Bronchial epithelial cell (primary cell): Measurements from ENCODE around the gene COL23A1. TPM values are rescaled to one million over a fixed set of nuclear protein-coding genes. Genes with fewer than 3 reads are reported as not detected.

Experiments used
- DNase-seq: peaks from one replicate; pipeline ENCODE4 v3.0.0-alpha.2; 2010; ENCODE audit warnings: low read depth
- FAIRE-seq: peaks from 2 replicates; lab custom pipeline; 2011; peaks lifted over from hg19 to GRCh38; lab: Jason Lieb, UNC
- H3K27me3 ChIP-seq: 2 replicates; pipeline ENCODE4 v1.5.1; 2011; ENCODE audit warnings: low read length; ENCODE audit not compliant: control insufficient read depth, insufficient read depth
- H3K36me3 ChIP-seq: 2 replicates; pipeline ENCODE4 v1.5.1; 2011; ENCODE audit warnings: low read length; ENCODE audit not compliant: control insufficient read depth, insufficient read depth
- H3K4me3 ChIP-seq: 2 replicates; pipeline ENCODE4 v1.5.1; 2011; ENCODE audit warnings: mild to moderate bottlenecking, low read depth, low read length, control low read depth
- CTCF ChIP-seq: IDR thresholded peaks from 2 replicates; pipeline ENCODE4 v1.5.1; 2011; ENCODE audit warnings: mild to moderate bottlenecking, moderate library complexity, low read length, control low read depth, inconsistent platforms; ENCODE audit not compliant: insufficient read depth, severe bottlenecking
- total RNA-seq: library from RNA; depleted of rRNA; stranded (reverse); fragments of >200 nt; gene quantifications from 2 replicates; pipeline ENCODE4 v1.2.1, GENCODE V29; 2014

The COL23A1 gene
- total RNA-seq, 1 donor from 2014 or later, result 0.26 TPM

GRCh38 chr5:178376921-178377582, 213.1 kb downstream of the COL23A1 start:
- TF ChIP-seq CTCF, result no peak
- FAIRE-seq, result no peak
- Histone ChIP-seq H3K4me3 (no peak overlapping the region), H3K27me3 (no peaks in the 10 kb centered on the region), H3K36me3 (no peaks in the 10 kb centered on the region)
- no peak for DNase-seq

GRCh38 chr5:178375348-178375747, 214.8 kb downstream of the COL23A1 start:
- FAIRE-seq (no peak), DNase-seq (no peak)
- H3K27me3 ChIP-seq, result no peaks in the 10 kb centered on the region
- no peak overlapping the region for H3K4me3 ChIP-seq
- H3K36me3 ChIP-seq, result no peaks in the 10 kb centered on the region
- TF ChIP-seq CTCF, result no peak

- no peak overlapping the region for H3K4me3 ChIP-seq
- no peak for FAIRE-seq
Observed at GRCh38 chr5:178373711-178374110, 216.5 kb downstream of the COL23A1 start.

GRCh38 chr5:178372142-178372571, 218.0 kb downstream of the COL23A1 start:
- no peak overlapping the region for H3K4me3 ChIP-seq
- H3K36me3 ChIP-seq, result no peaks in the 10 kb centered on the region
- no peak for TF ChIP-seq CTCF
- DNase-seq, result no peak
- FAIRE-seq, result no peak
- no peaks in the 10 kb centered on the region for H3K27me3 ChIP-seq

More at GRCh38 chr5:178373711-178374110, 216.5 kb downstream of the COL23A1 start:
- DNase-seq, result no peak
- no peaks in the 10 kb centered on the region for H3K36me3 ChIP-seq
- H3K27me3 ChIP-seq, result no peaks in the 10 kb centered on the region
- no peak for TF ChIP-seq CTCF

- DNase-seq (no peak), FAIRE-seq (no peak)
- no peak overlapping the region for H3K4me3 ChIP-seq
- H3K27me3 ChIP-seq, result no peaks in the 10 kb centered on the region
- TF ChIP-seq CTCF, result no peak
- no peaks in the 10 kb centered on the region for H3K36me3 ChIP-seq
Observed at GRCh38 chr5:178371362-178372111, 218.7 kb downstream of the COL23A1 start.
